MM.1S (cell line): ENCODE results near the gene CPT1B.

Source experiments
- DNase-seq: peaks from one replicate; pipeline ENCODE4 v3.0.0-alpha.2; 2015
- H2AFZ ChIP-seq: fragments of 300-600 bp; sonication (generic); 2 replicates; pipeline ENCODE4 v1.6.0; 2016; ENCODE audit warnings: antibody characterized with exemption, low read length
- H3F3A ChIP-seq: fragments of 300-600 bp; sonication (generic); 2 replicates; pipeline ENCODE4 v1.6.1; 2016; ENCODE audit warnings: mild to moderate bottlenecking, antibody characterized with exemption, low read length, moderate library complexity, mixed read lengths; ENCODE audit not compliant: insufficient read depth
- H3K27ac ChIP-seq: fragments of 300-600 bp; sonication (generic); 2 replicates; pipeline ENCODE4 v1.5.1; 2016; ENCODE audit warnings: mild to moderate bottlenecking, low read length
- H3K27me3 ChIP-seq: fragments of 300-600 bp; sonication (generic); replicated peaks from 2 replicates; pipeline ENCODE4 v1.6.0; 2016; ENCODE audit warnings: low read length; ENCODE audit not compliant: insufficient read depth
- H3K36me3 ChIP-seq: fragments of 300-600 bp; sonication (generic); replicated peaks from 2 replicates; pipeline ENCODE4 v1.6.1; 2016; ENCODE audit warnings: mild to moderate bottlenecking, low read length, mixed read lengths; ENCODE audit not compliant: insufficient read depth
- H3K4me1 ChIP-seq: fragments of 300-600 bp; sonication (generic); 2 replicates; pipeline ENCODE4 v1.6.1; 2016; ENCODE audit warnings: low read length, mixed read lengths
- H3K4me2 ChIP-seq: fragments of 300-600 bp; sonication (generic); 2 replicates; pipeline ENCODE4 v1.6.0; 2016; ENCODE audit warnings: low read depth, low read length
- H3K4me3 ChIP-seq: fragments of 300-600 bp; sonication (generic); 2 replicates; pipeline ENCODE4 v1.5.1; 2016; ENCODE audit warnings: low read length, mixed read lengths
- H3K79me2 ChIP-seq: fragments of 300-600 bp; sonication (generic); 2 replicates; pipeline ENCODE4 v1.6.1; 2016; ENCODE audit warnings: mixed run types, low read length, mixed read lengths
- H3K9ac ChIP-seq: fragments of 300-600 bp; sonication (generic); 2 replicates; pipeline ENCODE4 v1.6.1; 2016; ENCODE audit warnings: low read length, mixed read lengths
- H3K9me2 ChIP-seq: fragments of 300-600 bp; sonication (generic); replicated peaks from 2 replicates; pipeline ENCODE4 v1.6.1; 2016; ENCODE audit warnings: mild to moderate bottlenecking, low read length, mixed read lengths; ENCODE audit not compliant: insufficient read depth
- H3K9me3 ChIP-seq: fragments of 300-600 bp; sonication (generic); replicated peaks from 2 replicates; pipeline ENCODE4 v1.6.1; 2016; ENCODE audit warnings: mild to moderate bottlenecking, low read length, mixed read lengths; ENCODE audit not compliant: insufficient read depth
- H4K20me1 ChIP-seq: fragments of 300-600 bp; sonication (generic); 2 replicates; pipeline ENCODE4 v1.6.1; 2016; ENCODE audit warnings: mild to moderate bottlenecking, low read length, moderate library complexity, mixed read lengths; ENCODE audit not compliant: insufficient read depth
- CTCF ChIP-seq: fragments of 300-600 bp; sonication (generic); IDR thresholded peaks from 2 replicates; pipeline ENCODE4 v1.5.1; 2016; ENCODE audit warnings: antibody characterized with exemption, low read length, mixed read lengths
- EZH2 ChIP-seq: fragments of 300-600 bp; sonication (generic); optimal IDR thresholded peaks from 2 replicates; pipeline ENCODE3; 2017; ENCODE audit warnings: low read depth, mild to moderate bottlenecking, antibody characterized with exemption, low read length, mixed read lengths
- EZH2phosphoT487 ChIP-seq: fragments of 300-600 bp; sonication (generic); IDR thresholded peaks from 2 replicates; pipeline ENCODE4 v1.6.1; 2018; ENCODE audit warnings: antibody characterized with exemption, low read length

CPT1B gene

DNA sequence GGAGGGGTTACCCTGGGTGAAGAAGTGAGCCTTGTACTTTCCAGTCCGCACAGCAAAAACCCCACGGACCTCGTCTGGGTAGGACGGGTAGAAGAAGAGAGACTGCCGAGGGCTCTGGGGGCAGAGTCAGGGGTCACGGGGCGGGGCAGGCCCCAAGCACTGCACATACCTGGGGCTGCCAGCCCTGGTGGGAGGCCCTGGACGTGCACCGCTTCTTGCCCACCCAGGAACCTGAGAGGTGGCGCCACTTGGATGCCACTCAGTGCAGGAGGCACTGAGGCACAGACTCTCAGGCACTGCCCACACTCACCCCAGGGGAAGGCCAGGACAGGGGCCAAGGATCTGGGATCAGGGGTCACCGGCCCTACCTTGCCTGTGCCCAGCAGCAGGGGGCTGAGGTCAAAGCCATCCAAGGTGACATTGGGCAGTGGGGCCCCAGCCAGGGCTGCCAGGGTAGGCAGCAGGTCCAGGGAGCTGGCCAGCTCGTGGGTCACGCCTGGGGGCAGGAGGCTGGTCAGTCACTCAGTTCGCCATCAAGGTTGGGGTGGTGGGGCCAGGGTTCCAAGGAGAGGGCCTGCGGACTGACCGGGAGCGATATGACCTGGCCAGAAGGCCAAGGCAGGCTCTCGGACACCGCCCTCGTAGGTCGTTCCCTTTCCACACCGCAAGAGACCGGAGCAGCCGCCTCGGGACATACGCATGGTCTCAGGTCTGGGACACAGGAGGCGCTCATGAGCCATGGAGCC lies 47.5 kb upstream of the CPT1B start:
- Histone ChIP-seq H3K9me3 (no peaks in the 10 kb centered on the region), H2AFZ (no peak overlapping the region), H3K4me2 (no peak overlapping the region), H3K9me2 (no peaks in the 10 kb centered on the region), H4K20me1 (no peaks in the 10 kb centered on the region), H3K9ac (no peak overlapping the region), H3F3A (peaks cover 15% of the 10 kb centered on the region), H3K27me3 (no peaks in the 10 kb centered on the region), H3K27ac (no peak overlapping the region), H3K4me1 (peaks cover 27% of the 10 kb centered on the region), H3K36me3 (no peaks in the 10 kb centered on the region), H3K4me3 (no peak overlapping the region), H3K79me2 (peaks cover 15% of the 10 kb centered on the region)
- TF ChIP-seq EZH2phosphoT487 (no peak), EZH2 (no peak), CTCF (no peak)
- no peak for DNase-seq

- no peaks in the 10 kb centered on the region for H3K9me2 ChIP-seq
- no peak overlapping the region for H2AFZ ChIP-seq
- no peaks in the 10 kb centered on the region for H4K20me1 ChIP-seq
- no peak overlapping the region for H3K4me2 ChIP-seq
- H3K9me3 ChIP-seq = no peaks in the 10 kb centered on the region
- no peaks in the 10 kb centered on the region for H3K36me3 ChIP-seq
- H3K4me3 ChIP-seq = no peak overlapping the region
- TF ChIP-seq EZH2 (no peak), EZH2phosphoT487 (no peak), CTCF (no peak)
- H3K9ac ChIP-seq = no peak overlapping the region
- H3K4me1 ChIP-seq = peaks cover 27% of the 10 kb centered on the region
- no peak for DNase-seq
- H3F3A ChIP-seq = peaks cover 18% of the 10 kb centered on the region
- peaks cover 15% of the 10 kb centered on the region for H3K79me2 ChIP-seq
- no peaks in the 10 kb centered on the region for H3K27me3 ChIP-seq
- H3K27ac ChIP-seq = no peak overlapping the region
Observed at GRCh38 chr22:50625131-50625567, 46.9 kb upstream of the CPT1B start.

DNA sequence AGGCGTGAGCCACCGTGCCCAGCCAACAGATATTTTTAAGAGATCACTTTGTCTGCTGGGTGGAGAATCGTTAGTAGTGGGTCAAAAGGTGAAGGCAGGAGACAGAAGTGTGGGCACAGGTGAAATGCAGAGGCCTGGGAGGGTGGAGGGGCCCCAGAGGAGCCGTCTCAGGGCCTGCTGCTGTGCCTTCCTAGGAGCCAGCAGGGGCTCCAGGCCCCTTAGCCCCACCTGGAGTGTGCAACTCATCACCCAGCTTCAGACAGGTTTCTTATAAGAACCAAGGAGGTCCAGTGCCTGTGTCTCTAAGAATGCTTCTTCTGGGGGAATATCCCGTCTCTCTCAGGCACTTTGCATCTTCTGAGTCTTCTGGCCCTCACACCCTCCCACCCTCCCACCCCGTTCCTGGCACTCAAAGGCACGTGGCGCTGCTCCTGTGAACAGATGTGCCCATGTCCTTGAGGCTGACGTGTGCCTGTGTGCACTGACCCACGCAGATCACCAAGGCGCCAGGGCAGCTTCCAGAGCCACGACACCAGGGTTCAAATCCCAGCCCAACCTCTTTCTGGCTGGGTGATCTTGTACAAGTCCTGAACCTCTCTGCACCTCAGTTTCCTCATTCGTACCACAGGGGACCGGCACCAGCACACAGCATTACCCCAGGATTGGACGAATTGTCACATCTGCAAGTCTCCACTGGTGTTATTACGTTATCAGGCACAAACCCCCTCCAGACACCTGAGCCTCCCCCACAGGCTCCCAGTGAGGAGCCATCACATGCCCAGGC lies 46.3 kb upstream of the CPT1B start:
- no peak overlapping the region for H3K4me2 ChIP-seq
- peaks cover 18% of the 10 kb centered on the region for H3F3A ChIP-seq
- TF ChIP-seq CTCF = no peak
- no peaks in the 10 kb centered on the region for H3K9me2 ChIP-seq
- no peaks in the 10 kb centered on the region for H4K20me1 ChIP-seq
- no peaks in the 10 kb centered on the region for H3K36me3 ChIP-seq
- no peaks in the 10 kb centered on the region for H3K9me3 ChIP-seq
- no peak for DNase-seq
- H2AFZ ChIP-seq = no peak overlapping the region
- H3K79me2 ChIP-seq = peaks cover 15% of the 10 kb centered on the region
- H3K4me3 ChIP-seq = no peak overlapping the region
- H3K4me1 ChIP-seq = peaks cover 32% of the 10 kb centered on the region
- H3K27ac ChIP-seq = no peak overlapping the region
- H3K9ac ChIP-seq = no peak overlapping the region
- no peaks in the 10 kb centered on the region for H3K27me3 ChIP-seq
